ENCODE results near the gene TSSK3.
"Not testable (repeated sequence)": the region's sequence is repeated elsewhere in the genome, so short reads cannot be mapped to it uniquely, and the experiment has no call there.

TSSK3 gene

DNA sequence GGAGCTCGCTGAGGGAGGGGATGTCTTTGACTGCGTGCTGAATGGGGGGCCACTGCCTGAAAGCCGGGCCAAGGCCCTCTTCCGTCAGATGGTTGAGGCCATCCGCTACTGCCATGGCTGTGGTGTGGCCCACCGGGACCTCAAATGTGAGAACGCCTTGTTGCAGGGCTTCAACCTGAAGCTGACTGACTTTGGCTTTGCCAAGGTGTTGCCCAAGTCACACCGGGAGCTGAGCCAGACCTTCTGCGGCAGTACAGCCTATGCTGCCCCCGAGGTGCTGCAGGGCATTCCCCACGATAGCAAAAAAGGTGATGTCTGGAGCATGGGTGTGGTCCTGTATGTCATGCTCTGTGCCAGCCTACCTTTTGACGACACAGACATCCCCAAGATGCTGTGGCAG is 1.4 kb downstream of the TSSK3 start:
- no peak for DNase-seq (ENCODE audit: low spot score)

DNA sequence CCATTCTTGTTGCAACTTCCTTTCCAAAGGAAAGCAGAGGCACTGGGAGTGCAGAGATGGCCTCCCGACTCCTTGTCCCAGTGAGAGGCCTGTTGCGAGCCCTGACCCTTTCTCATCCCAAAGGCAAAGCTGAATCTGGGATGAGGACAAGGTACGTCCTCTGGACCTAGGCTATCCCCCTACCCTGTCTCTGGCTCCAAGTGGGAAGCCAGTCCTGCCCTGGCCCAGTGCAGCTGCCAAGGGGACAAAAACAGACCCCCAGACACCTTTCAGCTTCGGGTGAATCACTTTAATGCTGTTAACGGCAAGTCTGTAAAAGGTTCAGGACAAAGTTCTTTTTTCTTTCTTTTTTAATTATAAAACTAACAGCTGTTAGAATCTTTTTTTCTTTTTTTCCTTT is 2.5 kb downstream of the TSSK3 start:
- no peak for DNase-seq (ENCODE audit: low spot score)

DNA sequence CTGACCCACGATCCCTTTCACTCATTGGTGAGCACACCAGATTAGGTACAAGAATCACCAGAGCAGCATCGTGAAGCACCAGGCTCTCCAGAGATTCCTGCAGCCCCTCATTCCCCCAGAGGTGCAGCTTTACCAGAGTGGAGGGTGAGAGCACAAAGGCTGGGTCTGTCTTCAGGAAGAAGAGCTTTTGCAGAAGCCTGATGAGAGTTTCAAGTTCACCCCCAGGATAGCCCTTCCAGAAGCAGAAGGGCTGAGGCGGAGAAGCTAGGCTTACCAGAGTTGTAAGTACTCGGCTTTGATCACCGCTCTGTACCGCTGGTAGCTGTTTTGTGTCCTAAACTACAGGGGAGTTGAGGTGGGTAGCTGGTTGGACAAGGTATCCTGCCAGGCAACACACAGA is 3.1 kb downstream of the TSSK3 start:
- DNase-seq (ENCODE audit: low spot score), result no peak

DNA sequence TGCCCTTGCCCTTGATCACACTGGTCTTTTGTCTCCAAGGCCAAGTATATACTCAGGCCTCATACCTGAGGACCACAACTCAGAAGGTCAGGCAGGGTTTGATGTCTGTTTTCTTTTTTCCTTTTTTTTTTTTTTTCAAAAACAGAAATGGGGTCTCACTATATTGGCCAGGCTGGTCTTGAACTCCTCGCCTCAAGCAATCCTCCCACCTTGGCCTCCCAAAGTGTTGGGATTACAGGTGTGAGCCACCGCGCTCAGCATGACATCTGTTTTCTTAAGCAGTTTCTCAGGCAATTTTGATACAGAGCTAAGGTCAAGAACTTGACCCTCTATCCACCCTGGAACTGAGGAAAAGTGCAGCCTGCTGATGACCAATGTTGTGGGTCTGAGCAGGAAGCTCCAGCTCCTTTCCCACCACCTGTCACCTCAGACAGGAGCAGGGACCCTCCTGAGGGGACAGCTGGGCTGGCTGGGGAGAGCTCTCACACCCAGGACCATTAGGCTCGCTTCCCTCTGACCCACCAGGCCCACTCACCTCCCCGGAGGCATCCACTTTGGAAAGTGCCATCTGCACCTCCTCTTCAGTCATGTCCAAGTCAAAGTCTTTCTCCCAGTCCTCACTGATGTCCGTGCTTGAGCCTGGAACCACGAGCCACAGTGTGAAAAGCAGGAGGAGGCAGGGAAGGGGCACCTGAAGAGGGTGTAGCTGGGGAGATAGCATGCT is 5.7 kb downstream of the TSSK3 start:
- DNase-seq (ENCODE audit: low spot score), result no peak

DNA sequence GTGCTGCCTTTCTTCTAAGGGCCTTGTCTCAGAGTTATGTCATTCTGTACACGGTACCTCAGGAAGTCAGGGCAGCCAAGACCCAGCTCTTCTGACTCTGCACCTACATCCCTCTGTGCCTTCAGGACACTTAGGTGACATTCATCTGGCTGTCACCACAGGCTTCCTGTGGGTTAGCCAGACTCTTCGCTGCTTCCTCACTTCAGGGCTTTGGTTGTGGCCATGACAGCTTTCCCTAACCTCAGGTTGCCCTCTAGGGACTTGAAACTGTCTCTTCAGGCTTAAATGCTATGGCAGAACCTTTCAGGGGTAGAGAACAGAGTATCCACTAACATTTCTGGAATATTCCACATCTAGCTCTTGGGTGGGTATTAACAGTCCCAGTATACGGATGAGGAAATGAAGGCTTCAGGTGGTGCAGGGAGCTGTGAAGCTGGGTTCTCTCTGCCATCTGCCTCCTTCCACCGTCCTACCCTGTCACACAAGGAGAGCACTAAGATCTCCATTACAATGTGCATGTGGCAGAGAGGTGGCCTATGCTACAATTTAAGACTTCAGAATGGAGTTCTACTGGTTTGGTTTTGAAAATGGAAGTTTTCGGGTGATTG is 9.9 kb downstream of the TSSK3 start:
- DNase-seq (ENCODE audit: low spot score), result no peak

DNA sequence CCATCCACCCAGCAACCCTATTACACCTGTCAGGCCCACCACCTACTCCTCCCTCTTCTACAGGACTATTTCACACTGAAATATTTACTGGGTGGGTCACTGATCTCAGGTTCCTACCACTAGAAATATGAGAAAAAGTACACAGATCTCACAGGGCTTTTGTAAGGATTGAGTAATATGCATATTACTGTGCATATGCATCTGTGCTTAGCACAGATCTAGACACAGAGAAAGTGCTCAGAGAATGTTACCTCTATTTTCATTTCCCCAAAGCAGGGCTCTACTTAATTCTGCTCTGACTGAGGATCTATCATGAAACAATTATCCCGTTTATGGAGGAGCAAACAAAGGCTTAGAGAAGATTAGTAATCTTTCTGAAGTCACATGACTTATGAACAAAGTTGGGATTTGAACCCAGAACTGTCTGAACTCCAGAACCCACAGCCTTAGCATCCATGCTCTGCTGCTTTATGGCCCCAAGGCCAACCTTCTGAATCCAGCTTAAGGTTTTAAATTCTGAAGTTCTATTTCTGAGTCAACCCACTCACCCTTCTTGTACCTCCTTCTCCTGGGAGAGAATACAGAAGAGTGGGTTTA is 11.8 kb downstream of the TSSK3 start:
- DNase-seq (ENCODE audit: low spot score), result no peak

DNA sequence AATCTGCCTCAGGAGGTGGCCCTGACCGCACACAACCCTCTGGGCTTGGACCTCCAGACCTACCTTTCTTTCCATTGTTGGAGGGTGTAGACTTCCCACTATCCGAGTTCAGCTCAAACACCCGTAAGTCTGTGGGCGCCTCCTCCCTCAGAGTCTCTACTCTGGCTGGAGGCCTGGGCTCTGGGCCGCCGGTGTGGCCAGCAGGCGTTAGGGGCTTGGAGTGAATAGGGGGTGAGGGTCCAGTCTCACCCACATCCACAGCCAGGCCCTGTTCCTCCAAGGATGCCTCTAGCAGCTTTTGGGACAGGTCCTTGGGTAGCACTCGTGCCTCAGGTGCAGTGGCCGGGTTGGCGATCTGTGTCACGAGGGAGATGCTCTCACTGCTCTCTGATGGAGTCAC is 13.9 kb downstream of the TSSK3 start:
- no peak for DNase-seq (ENCODE audit: low spot score)

DNA sequence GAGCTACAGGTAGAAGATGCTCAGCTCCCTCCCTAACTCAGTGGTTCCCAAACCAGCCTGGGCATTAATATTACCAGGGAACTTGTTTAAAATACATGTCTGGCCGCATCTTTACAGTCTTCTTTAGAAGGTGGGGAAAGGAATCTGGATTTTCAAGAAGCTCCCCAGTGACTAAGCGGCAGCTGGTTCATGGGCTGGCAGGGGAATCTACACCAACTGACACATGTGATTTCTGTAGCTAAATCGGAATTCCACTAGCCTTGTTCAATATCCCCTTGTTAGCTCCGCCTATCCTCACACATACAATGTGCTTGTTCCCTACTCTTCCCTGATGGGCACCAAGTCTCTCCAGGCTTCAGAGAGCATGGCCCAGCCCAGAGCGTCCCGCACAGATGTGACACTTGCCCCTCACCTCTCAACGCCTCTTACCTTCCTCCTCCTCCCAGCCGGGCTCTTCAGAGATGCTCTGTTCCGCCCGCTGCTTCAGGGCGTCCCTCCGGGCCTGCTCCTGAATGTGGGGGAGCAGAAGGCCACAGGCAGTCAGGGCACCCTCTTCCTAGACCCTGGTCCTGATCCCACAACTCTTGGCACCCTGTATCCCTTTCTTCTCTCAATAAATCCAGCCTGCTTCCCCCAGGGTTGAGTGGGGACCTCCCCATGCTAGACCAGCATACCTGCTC is 15.3 kb downstream of the TSSK3 start:
- no peak for DNase-seq (ENCODE audit: low spot score)

DNA sequence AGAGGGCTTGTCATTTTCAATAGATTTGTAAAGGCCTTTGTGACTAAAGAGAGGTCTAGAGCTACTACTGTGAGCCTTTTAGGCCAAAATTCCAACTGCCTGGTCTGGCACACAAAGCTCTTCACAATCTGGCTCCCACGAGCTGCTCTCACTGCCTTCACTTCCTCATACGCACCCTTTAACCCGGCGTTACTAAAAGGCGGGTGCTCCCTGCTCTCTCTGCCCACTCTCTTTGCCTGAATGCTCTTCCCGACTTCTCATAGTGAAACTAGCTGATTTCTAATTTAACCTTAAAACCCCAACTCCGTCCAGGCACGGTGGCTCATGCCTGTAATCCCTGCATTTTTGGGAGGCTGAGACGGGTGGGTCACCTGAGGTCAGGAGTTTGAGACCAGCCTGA is 17.7 kb downstream of the TSSK3 start:
- DNase-seq (ENCODE audit: low spot score), result no peak

DNA sequence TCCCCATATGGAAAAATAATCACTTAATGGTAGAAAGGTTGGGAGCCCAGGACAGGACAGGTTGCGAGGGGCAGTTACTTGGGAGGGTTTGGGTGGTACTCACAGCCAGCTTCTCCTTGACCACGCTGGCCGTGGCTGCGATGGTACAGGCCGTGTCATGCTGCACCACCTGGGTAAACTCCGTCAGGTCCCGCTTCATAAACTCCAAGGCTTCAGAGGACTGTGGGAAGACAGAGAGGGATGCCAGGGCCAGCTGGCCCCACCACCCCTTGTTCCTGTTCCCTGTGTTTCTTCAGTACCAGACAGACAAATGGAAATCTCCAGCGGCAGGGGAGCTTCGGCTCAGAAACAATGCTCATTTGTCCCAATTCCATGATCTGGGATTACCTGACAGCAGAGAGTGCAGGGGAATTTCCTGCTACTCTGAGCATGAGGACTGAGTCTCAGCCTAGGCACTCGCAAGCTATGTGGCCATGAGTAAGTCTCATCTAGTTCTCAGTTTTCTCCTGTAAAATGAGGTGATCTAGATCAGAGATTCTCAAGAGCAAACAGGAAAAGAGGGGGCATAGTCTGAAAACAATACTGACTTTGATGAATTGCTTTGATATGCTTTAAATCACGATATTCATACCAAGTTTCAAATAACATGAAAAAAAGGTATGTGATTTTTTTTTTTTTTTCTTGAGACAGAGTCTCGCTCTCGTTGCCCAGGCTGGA is 24.5 kb downstream of the TSSK3 start:
- DNase-seq (ENCODE audit: low spot score), result no peak

DNA sequence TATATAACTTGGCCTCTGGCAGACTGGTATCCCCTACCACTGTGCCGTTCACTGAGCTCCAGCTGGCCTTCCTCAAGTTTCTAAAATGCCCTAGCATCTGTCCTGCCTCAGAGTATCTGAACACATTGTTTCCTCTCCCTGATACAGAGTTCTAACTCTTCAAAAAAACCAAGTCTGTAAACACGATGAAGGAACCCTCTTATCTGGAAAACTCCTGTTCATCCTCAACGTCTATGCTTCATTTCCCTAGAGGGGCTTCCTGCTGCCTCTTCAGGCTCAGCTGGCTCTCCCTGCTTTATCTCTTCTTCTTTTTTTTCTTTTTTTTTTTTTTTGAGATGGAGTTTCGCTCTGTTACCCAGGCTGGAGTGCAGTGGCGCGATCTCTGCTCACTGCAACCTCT is 26.3 kb downstream of the TSSK3 start:
- no peak for DNase-seq (ENCODE audit: low spot score)

DNA sequence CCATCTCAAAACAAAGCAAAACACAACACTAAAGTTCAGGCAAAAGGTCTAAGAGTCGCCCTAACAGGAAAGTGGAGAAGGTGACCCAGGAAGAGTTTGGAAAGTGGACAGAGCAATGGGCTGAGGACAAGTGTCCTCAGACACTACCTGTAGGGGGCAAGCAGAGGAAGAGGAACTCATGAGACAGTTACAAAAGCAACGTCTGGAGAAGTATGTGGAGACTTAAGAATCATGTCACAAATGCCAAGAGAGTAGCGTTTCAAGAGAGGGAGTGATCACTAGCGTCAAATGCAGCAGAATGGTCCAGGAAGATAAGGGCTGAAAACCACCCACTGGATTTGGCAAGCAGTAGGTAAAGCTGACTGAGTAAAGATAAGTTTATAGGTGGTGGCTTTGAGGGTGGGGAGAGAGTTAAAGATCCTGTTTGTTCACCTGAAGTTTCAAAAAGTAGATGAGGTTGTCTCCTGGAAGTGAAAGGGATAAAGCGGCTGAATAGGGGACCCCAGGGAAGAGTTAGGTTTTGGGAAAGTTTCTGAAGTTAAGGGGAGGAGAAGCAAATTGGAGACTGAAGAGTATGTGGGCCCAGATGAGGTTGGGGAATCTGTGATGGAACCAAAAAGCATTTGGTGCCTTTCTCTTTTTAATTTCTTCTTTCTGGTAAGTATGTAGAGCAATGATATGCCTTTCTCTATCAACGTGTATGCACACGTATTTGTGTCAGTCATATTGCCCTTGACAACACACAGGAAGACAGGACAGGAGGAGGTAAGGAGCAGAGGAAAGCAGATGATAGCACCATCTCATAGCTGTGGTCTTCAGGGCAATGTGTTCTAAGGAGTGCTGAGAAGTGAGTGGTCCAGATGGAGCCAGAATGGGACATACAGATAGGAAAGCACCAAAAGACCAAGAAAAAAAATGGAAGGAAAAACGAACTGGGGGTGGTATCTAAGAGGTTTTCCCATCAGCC is 28.8 kb downstream of the TSSK3 start:
- DNase-seq (ENCODE audit: low spot score), result no peak

DNA sequence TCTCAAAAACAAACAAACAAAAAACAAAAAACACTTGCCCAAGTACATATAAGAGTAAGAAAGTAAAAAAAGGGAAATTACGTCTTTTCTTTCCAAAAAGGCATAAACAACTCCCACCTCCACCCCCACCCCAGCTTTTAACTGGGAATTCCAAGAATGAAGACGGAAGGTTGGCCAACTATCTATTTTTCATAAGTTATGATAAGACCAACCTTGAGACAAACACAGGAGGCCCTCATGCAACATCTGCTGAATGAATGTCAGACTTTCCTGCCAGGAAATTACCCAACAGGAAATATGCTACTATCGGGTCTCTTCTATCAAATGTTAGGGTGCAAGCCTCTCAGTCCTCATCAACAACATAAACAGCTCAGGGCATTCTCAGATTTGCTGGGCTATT is 30.0 kb downstream of the TSSK3 start:
- no peak for DNase-seq (ENCODE audit: low spot score)

DNA sequence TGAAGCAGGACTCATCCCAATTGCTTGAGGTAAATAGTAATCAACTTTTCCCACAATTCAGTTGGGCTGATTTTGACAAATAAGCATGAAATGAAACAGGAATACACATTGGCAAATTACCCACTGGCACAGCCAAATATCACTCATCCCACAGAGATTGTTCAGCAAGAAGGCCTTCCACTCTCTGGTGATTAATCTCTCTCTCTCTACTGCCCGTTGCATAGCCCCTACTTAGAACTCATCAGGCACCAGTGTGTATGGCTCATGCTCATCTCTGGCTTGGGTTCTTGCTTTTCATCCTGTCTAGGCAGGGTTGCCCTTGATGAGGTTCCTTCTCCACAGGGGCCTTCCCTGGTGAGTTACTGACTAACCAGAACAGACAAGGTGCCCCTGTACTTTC is 30.8 kb downstream of the TSSK3 start:
- DNase-seq (ENCODE audit: low spot score), result no peak

DNA sequence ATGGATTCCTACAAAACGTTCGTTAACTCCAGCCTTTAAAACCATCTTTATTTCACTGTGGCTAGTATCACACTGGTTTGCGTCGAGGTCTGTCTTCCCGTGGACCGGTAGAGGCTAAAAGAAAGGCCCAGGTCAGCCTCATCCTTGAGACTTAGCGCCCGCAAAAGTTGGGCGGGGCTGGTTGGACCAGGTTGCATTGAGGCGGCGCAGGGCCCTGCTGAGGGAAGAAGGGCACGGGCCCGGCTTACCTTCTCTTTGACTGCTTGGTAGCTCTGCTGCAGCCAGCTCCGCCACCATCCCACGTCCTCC is 31.4 kb downstream of the TSSK3 start:
- DNase-seq (ENCODE audit: low spot score), result no peak

DNA sequence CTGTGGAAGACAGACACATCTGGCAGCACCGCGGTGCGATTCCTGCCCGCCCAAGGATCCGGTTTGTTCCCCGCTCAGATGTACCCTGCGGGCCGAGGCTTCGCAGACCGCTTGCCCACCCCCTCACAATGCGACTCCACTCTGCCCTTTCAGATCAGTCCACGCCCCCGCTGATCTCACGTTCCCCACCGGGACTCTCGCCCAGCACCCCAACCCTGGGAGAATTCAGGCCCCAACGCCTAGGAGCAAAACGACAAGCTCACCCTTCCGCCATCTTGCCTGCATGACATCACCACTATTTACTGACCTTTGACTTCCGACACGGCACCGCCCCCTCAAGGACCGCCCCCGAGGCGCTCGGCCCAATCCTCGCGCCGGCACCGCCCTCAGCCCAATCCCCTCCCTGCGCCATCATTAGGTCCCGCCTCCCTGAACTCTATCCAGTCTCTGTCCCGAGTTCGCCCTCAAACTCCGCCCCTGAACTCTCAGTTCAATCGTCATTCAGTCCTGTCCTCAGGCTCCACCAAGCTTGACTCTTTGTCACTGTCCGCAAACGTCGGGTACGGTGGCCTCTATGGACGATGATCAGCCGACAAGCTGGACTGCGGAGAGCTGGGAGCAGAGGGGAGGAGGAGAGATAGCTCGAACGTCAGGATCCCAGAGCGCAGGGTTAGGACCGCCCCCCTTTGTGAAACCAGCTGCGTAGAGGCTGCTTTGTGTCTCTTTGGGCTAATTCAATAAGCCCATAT is 32.0 kb downstream of the TSSK3 start, which contains the start of gene BSDC1:
Gene BSDC1, minus strand, starts transcription at position 301 of the 749 bp plus-strand sequence. Its CDS starts 27 bp downstream, at position 274.
- DNase-seq (ENCODE audit: low spot score), result peak; percentile 95

DNA sequence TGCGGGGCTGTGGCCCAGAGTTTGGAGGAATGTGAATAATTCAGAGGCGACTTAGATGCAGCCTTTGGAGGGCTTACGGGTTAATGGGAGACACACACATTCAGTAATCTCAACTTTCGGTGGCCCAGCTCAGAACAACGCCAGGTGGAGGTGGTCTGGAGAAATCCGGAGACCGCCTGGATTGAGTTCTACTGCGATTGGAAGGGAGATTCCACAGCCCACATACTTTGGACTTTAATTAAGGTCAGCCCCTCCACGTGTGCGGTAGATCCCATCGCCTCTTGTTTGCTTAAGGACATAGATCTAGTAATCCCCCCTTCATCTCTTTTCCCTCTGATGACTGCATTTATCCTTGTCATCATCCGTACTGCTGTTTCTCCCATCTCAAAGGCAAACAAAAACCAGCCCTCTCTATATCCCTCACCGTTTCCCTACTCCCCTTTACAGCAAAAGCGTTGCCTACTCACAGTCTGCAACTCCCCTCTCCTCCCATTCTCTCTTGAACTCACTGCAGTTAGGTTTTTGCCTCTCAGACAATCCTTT is 32.6 kb downstream of the TSSK3 start:
- no peak for DNase-seq (ENCODE audit: low spot score)

DNA sequence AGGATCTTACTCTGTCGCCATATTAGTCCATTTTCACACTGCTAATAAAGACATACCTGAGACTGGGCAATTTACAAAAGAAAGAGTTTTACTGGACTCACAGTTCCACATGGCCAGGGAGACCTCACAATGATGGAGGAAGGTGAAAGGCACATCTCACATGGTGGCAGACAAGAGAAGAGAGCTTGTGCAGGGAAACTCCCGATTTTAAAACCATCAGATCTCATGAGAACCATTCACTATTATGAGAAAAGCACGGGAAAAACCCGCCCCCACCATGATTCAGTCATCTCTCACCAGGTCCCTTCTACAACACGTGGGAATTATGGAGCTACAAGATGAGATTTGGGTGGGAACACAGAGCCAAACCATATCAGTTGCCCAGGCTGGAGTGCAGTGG is 34.2 kb downstream of the TSSK3 start:
- DNase-seq (ENCODE audit: low spot score), result not testable (repeated sequence)

DNA sequence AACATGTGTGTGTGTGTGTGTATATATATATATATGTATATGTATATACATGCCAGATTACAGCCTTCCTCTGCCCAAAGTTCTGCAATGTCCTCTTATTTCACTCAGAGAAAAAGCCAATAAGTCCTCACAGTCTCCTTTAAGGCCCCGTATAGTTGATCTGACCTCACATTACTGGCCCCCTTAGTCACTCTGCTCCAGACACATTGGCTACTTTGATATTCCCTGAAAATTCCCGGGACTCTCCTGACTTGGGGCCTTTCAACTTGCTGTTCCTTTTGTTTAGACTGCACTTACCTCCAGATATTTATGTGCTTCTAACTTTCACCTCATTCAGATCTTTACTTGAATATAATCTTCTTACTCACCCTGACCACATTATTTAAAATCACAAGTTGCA is 36.1 kb downstream of the TSSK3 start:
- no peak for DNase-seq (ENCODE audit: low spot score)

DNA sequence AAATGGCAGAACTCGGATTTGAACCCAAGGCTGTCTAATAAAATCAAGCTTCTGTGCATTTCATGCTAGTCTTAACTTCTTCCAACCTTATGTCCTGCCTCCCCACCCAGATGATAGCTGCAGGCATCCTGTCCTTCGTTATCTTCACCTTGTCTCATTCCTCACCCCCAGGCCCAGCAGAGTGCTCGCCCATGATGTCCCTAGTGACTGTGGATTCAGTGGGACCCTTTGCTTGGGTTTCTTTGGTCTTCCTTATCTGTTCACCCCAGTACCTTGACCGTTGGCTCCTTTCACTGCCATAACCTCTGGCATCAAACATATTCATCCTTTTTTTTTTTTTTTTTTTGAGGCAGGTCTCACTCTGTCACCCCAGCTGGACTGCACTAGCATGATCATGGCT is 37.5 kb downstream of the TSSK3 start:
- DNase-seq (ENCODE audit: low spot score), result no peak

Measured in COLO829 (cell line).